MM.1S (cell line): ENCODE results near the gene KDM4B.

Source experiments
- EZH2 ChIP-seq: fragments of 300-600 bp; sonication (generic); optimal IDR thresholded peaks from 2 replicates; pipeline ENCODE3; 2017; ENCODE audit warnings: low read depth, mild to moderate bottlenecking, antibody characterized with exemption, low read length, mixed read lengths
- TF ChIP-seq, protein P1 (sequence below): fragments of 300-600 bp; sonication (generic); IDR thresholded peaks from 2 replicates; pipeline ENCODE4 v1.5.1; 2016; ENCODE audit warnings: antibody characterized with exemption, low read length, mixed read lengths

DNA sequence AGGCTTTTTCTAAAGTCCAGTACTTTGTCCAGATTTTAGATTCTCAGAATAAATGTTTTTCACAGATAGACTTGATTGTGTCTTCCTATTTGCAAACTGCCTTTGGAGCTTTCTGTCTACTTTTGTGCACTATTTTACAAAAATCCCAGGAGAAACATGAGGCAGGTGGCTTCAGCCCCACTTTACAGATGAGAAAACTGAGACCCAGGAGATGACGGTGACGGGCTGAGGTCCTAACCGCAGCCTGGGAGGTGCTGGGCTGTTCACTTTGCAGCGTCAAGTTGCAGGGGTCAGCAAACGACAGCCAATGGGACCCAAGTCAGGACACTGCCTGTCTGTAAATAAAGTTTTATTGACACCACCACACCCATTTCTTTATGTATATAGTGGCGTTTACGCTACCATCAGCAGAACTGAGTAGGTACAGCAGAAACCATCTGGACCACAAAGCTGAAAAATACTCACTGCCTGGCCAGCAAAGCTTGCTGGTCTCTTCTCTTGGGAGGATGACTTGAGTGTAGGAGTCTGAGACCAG lies 6.8 kb upstream of the KDM4B start:
- TF ChIP-seq, protein P1, sequence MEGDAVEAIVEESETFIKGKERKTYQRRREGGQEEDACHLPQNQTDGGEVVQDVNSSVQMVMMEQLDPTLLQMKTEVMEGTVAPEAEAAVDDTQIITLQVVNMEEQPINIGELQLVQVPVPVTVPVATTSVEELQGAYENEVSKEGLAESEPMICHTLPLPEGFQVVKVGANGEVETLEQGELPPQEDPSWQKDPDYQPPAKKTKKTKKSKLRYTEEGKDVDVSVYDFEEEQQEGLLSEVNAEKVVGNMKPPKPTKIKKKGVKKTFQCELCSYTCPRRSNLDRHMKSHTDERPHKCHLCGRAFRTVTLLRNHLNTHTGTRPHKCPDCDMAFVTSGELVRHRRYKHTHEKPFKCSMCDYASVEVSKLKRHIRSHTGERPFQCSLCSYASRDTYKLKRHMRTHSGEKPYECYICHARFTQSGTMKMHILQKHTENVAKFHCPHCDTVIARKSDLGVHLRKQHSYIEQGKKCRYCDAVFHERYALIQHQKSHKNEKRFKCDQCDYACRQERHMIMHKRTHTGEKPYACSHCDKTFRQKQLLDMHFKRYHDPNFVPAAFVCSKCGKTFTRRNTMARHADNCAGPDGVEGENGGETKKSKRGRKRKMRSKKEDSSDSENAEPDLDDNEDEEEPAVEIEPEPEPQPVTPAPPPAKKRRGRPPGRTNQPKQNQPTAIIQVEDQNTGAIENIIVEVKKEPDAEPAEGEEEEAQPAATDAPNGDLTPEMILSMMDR = no peak
- no peak for TF ChIP-seq EZH2
